Endodermal cell (in vitro differentiated cells): ENCODE measurements around the gene HOMER2. TPM values are rescaled to one million over a fixed set of nuclear protein-coding genes. Genes with fewer than 3 reads are reported as not detected.

ENCODE experiments used
- DNase-seq: peaks from one replicate; pipeline ENCODE4 v3.0.0-alpha.2; 2017
- H3K27ac ChIP-seq: 2 replicates; pipeline ENCODE4 v1.5.1; 2013; ENCODE audit warnings: mild to moderate bottlenecking, low read depth, low read length, moderate library complexity
- H3K27me3 ChIP-seq: 2 replicates; pipeline ENCODE4 v1.6.1; 2013; ENCODE audit warnings: mild to moderate bottlenecking, low read length, moderate library complexity; ENCODE audit not compliant: insufficient read depth, control insufficient read depth, poor library complexity, severe bottlenecking
- H3K36me3 ChIP-seq: 2 replicates; pipeline ENCODE4 v1.7.0; 2013; ENCODE audit warnings: mild to moderate bottlenecking, low read length, moderate library complexity; ENCODE audit not compliant: control insufficient read depth, insufficient read depth
- H3K4me1 ChIP-seq: one replicate; pipeline ENCODE4 v1.7.0; 2013; ENCODE audit warnings: low read length; ENCODE audit not compliant: control insufficient read depth, insufficient read depth
- H3K4me3 ChIP-seq: 2 replicates; pipeline ENCODE4 v1.5.1; 2013; ENCODE audit warnings: mild to moderate bottlenecking, low read length, moderate library complexity
- H3K9ac ChIP-seq: 2 replicates; pipeline ENCODE4 v1.6.1; 2013; ENCODE audit warnings: mild to moderate bottlenecking, low read length, moderate library complexity; ENCODE audit not compliant: poor library complexity, severe bottlenecking; ENCODE audit errors: extremely low read depth
- H3K9me3 ChIP-seq: 2 replicates; pipeline ENCODE4 v1.6.1; 2013; ENCODE audit warnings: mild to moderate bottlenecking, low read length, moderate library complexity; ENCODE audit not compliant: control insufficient read depth
- H3K27ac Mint-ChIP-seq: 2 replicates; pipeline ENCODE4 v1.8.0; 2020; ENCODE audit warnings: mixed read lengths
- H3K27me3 Mint-ChIP-seq: 2 replicates; pipeline ENCODE4 v1.8.0; 2021; ENCODE audit warnings: mild to moderate bottlenecking, mixed read lengths; ENCODE audit not compliant: insufficient read depth
- H3K36me3 Mint-ChIP-seq: 2 replicates; pipeline ENCODE4 v1.8.0; 2020; ENCODE audit warnings: low read depth, mixed read lengths
- H3K4me1 Mint-ChIP-seq: 2 replicates; pipeline ENCODE4 v1.8.0; 2020; ENCODE audit warnings: mixed read lengths
- H3K4me3 Mint-ChIP-seq: 2 replicates; pipeline ENCODE4 v1.8.0; 2020; ENCODE audit warnings: mild to moderate bottlenecking, moderate library complexity, mixed read lengths
- H3K9me3 Mint-ChIP-seq: 2 replicates; pipeline ENCODE4 v1.8.0; 2020; ENCODE audit warnings: mild to moderate bottlenecking, mixed read lengths
- CTCF ChIP-seq: fragments of 200-600 bp; sonication (generic); conservative IDR thresholded peaks from 2 replicates; pipeline ENCODE4 v1.5.0; 2021; ENCODE audit warnings: antibody characterized with exemption, mild to moderate bottlenecking
- WGBS, 2 experiments: methylation state at CpG; one replicate each; pipeline versions ENCODE4 v1.1.5 to v1.1.7; 2013; ENCODE audit warnings: missing lambda C conversion rate in 2 of 2, mixed read lengths in 1 of 2; ENCODE audit not compliant: insufficient coverage in 1 of 2, insufficient read length in 1 of 2; 5-methylcytosine and 5-hydroxymethylcytosine counted together
- total RNA-seq, 2 donors: library from RNA; stranded (reverse); fragmentation: NEBNext Ultra II Directional in 1 of 2; extraction: Animal tissue kit (Norgen Biotek cat#: 25700) in 1 of 2; gene quantifications; 2 replicates in 1 of 2; 3 replicates in 1 of 2; pipeline ENCODE4 v1.2.1, GENCODE V29; 2021

Gene HOMER2
- total RNA-seq, 2 donors from 2014 or later, result 31.8 to 32.7 TPM

GRCh38 chr15:82855286-82856100 is 97.0 kb downstream of the HOMER2 start:
- TF ChIP-seq CTCF, result no peak
- no peak for DNase-seq
- 93 to 94% methylated on average over 8 to 13 of the region's 17 CpGs for WGBS, 2 experiments
- Mint-ChIP-seq H3K27ac (no peak overlapping the region), H3K36me3 (peaks cover 20% of the 10 kb centered on the region), H3K4me3 (no peak overlapping the region), H3K4me1 (peaks cover 10% of the 10 kb centered on the region), H3K27me3 (no peaks in the 10 kb centered on the region), H3K9me3 (peaks cover 1% of the 10 kb centered on the region)
- Histone ChIP-seq H3K9ac (no peak overlapping the region), H3K27ac (no peak overlapping the region), H3K4me1 (no peaks in the 10 kb centered on the region), H3K36me3 (no peaks in the 10 kb centered on the region), H3K4me3 (no peak overlapping the region), H3K9me3 (no peaks in the 10 kb centered on the region), H3K27me3 (no peaks in the 10 kb centered on the region)

GRCh38 chr15:82854554-82854953 is 98.0 kb downstream of the HOMER2 start:
- 92% methylated on average over 19 to 21 of the region's 21 CpGs for WGBS, 2 experiments
- no peaks in the 10 kb centered on the region for H3K27me3 Mint-ChIP-seq
- Histone ChIP-seq H3K9ac (no peak overlapping the region), H3K27ac (no peak overlapping the region), H3K9me3 (no peaks in the 10 kb centered on the region), H3K4me1 (no peaks in the 10 kb centered on the region), H3K4me3 (no peak overlapping the region), H3K36me3 (no peaks in the 10 kb centered on the region), H3K27me3 (no peaks in the 10 kb centered on the region)
- no peak overlapping the region for H3K4me3 Mint-ChIP-seq
- peaks cover 19% of the 10 kb centered on the region for H3K4me1 Mint-ChIP-seq
- H3K27ac Mint-ChIP-seq, result no peak overlapping the region
- no peak for DNase-seq
- no peak for TF ChIP-seq CTCF
- peaks cover under 1% of the 10 kb centered on the region for H3K9me3 Mint-ChIP-seq
- peaks cover 20% of the 10 kb centered on the region for H3K36me3 Mint-ChIP-seq

GRCh38 chr15:82852941-82853561 is 99.5 kb downstream of the HOMER2 start:
- Histone ChIP-seq H3K27ac (no peak overlapping the region), H3K9me3 (no peaks in the 10 kb centered on the region), H3K9ac (no peak overlapping the region), H3K4me3 (no peak overlapping the region), H3K27me3 (no peaks in the 10 kb centered on the region), H3K36me3 (no peaks in the 10 kb centered on the region), H3K4me1 (no peaks in the 10 kb centered on the region)
- Mint-ChIP-seq H3K27ac (no peak overlapping the region), H3K4me3 (no peak overlapping the region), H3K27me3 (no peaks in the 10 kb centered on the region), H3K36me3 (peaks cover 26% of the 10 kb centered on the region), H3K4me1 (peaks cover 26% of the 10 kb centered on the region), H3K9me3 (no peaks in the 10 kb centered on the region)
- 92% methylated on average over 12 to 16 of the region's 16 CpGs for WGBS, 2 experiments
- DNase-seq, result no peak
- TF ChIP-seq CTCF, result no peak
